Neural progenitor cell (in vitro differentiated cells): ENCODE measurements around the gene CXCR5.

Source experiments
- CTCF ChIP-seq: fragments of 200-600 bp; sonication (generic); IDR thresholded peaks from 2 replicates; pipeline ENCODE4 v1.5.1; 2017; ENCODE audit warnings: antibody characterized with exemption, mild to moderate bottlenecking
- EZH2phosphoT487 ChIP-seq: fragments of 200-600 bp; sonication (generic); IDR thresholded peaks from 2 replicates; pipeline ENCODE4 v1.6.1; 2017; ENCODE audit warnings: antibody characterized with exemption

DNA sequence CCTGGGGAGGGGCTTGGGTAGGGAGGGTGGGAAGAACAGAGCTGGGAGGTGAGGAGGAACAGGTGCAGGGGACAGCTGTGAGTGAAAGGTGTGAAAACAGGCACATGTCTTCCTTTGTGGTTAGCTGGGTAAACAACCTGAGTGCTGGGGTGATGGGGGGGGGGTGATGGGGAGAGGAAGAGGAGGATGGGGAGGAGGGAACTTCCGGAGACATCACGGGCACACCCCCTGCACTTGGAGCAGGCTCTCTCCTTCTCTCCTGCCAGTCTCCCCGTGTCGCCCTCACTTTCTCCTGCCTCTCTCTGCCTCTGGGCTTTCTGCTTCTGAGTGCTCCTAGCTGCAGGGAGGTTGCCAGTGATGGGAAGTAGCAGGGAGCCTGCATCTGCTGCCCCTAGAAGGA is 8.8 kb downstream of the CXCR5 start:
- TF ChIP-seq EZH2phosphoT487 (no peak), CTCF (no peak)
